Ovary (tissue), 3 donors: ENCODE results near the gene CYP8B1.

Source experiments
- POLR2A ChIP-seq: fragments of 450-650 bp; IDR thresholded peaks from one replicate; pipeline ENCODE4 v1.6.1; 2017; ENCODE audit warnings: antibody characterized with exemption, mild to moderate bottlenecking, moderate library complexity
- TF ChIP-seq, protein P1 (sequence below), 3 donors: fragments of 450-650 bp in 2 of 3; fragments of 200-600 bp in 1 of 3; IDR thresholded peaks; one replicate each; pipeline versions ENCODE4 v1.5.1 to v1.8.0; 2016 to 2022; ENCODE audit warnings: antibody characterized with exemption in 3 of 3, mild to moderate bottlenecking in 1 of 3
- donor health status: DM: no; HTN: no; CAD: no.

DNA sequence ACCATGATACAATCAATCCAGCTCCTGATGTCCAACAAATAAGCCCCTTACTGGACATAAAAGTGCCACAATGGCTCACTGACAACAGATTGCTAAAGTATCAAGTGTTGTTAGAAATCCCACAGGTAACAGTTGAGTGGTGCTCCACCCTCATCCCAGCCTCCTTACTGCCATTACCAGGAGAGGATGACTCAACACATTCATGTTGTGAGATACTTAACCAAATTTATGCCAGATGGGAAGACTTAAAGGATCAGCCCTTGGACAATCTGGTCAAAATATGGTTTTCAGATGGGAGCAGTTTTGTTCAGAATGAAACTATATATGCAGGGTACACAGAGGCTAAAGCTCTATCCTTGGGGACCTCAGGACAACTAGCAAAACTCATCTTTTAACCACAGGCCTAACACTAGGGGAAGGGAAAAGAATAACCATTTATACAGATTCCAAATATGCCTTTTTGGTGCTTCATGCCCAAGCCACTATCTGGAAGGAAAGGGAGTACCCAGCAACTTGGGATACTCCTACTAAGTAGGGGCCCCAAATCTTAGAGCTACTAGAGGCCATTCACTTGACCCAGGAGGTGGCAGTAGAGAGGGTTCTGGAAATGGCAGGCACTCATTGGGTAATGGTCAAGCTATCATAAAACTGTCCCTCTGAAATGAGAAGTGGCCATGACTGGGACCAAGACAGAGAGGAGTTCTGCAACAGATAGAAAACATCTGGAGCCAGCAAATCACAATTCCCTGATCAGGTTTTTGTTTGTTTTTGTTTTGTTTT lies 23.4 kb upstream of the CYP8B1 start:
- TF ChIP-seq, protein P1, sequence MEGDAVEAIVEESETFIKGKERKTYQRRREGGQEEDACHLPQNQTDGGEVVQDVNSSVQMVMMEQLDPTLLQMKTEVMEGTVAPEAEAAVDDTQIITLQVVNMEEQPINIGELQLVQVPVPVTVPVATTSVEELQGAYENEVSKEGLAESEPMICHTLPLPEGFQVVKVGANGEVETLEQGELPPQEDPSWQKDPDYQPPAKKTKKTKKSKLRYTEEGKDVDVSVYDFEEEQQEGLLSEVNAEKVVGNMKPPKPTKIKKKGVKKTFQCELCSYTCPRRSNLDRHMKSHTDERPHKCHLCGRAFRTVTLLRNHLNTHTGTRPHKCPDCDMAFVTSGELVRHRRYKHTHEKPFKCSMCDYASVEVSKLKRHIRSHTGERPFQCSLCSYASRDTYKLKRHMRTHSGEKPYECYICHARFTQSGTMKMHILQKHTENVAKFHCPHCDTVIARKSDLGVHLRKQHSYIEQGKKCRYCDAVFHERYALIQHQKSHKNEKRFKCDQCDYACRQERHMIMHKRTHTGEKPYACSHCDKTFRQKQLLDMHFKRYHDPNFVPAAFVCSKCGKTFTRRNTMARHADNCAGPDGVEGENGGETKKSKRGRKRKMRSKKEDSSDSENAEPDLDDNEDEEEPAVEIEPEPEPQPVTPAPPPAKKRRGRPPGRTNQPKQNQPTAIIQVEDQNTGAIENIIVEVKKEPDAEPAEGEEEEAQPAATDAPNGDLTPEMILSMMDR (IDR thresholded peaks at IDR 0.05) = no peak
- no peak for TF ChIP-seq POLR2A
